Mammary epithelial cell (primary cell): ENCODE measurements around the gene MATN4.

ENCODE experiments used
- CTCF ChIP-seq, 2 donors: IDR thresholded peaks in 1 of 2; conservative IDR thresholded peaks in 1 of 2; 2 replicates each; pipeline ENCODE4 v1.5.1; 2011 to 2012; ENCODE audit warnings: inconsistent platforms in 2 of 2, low read length in 2 of 2, mild to moderate bottlenecking in 2 of 2, control low read depth in 1 of 2, low read depth in 1 of 2; ENCODE audit not compliant: insufficient read depth in 1 of 2; ENCODE audit errors: extremely low read depth in 1 of 2
- EZH2 ChIP-seq: IDR thresholded peaks from 2 replicates; pipeline ENCODE4 v1.6.1; 2012; ENCODE audit warnings: low read length, inconsistent platforms, borderline replicate concordance

- no peak for TF ChIP-seq CTCF (conservative IDR thresholded peaks at IDR 0.05 in 1 of 2, IDR thresholded peaks at IDR 0.05 in 1 of 2; ENCODE audit: extremely low read depth in 1 of 2, insufficient read depth in 1 of 2, low read depth in 1 of 2, low read length in 2 of 2)
- TF ChIP-seq EZH2 = no peak
These were observed 46.5 kb upstream of the MATN4 start for GRCh38 chr20:45354423-45355208.
